ENCODE measurements around the gene C9orf152.

The C9orf152 gene

DNA sequence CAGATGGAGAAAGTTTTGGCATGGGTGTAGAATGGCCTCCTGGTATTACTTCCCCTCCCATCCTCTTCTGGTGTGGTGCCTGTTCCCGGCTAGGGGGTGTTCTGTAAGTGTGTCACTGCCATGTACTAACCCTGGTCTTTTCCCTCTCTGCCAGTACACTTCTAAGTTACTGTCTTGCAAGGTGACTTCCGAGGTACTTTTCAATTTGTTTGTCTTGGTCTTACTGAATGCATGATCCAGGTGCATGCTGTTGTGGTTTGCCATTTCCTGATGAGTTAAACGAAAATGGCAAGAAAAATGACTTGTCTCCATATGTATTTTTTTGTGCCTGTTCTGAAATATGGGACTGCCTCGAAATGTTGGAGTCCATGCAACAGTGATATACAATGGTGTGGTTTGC lies 46.0 kb downstream of the C9orf152 start:
- H3K4me2 ChIP-seq (ENCODE audit: insufficient read depth, low read length, poor library complexity, severe bottlenecking) = no peak overlapping the region
- no peak overlapping the region for H2BK15ac ChIP-seq (ENCODE audit: low read length)
- H3K4ac ChIP-seq (ENCODE audit: low read length) = no peak overlapping the region
- H3K27me3 ChIP-seq (ENCODE audit: control insufficient read depth in 3 of 3, insufficient read depth in 3 of 3, low read depth in 1 of 3, low read length in 3 of 3) = no peaks in the 10 kb centered on the region
- no peak overlapping the region for H3K9ac ChIP-seq (ENCODE audit: low read depth, low read length, poor library complexity)
- H3K18ac ChIP-seq (ENCODE audit: low read length) = no peak overlapping the region
- H3K79me1 ChIP-seq (ENCODE audit: low read depth, low read length) = no peaks in the 10 kb centered on the region
- no peak overlapping the region for H2AK5ac ChIP-seq (ENCODE audit: low read depth, low read length)
- no peaks in the 10 kb centered on the region for H3K4me1 ChIP-seq (ENCODE audit: control insufficient read depth in 2 of 2, insufficient read depth in 1 of 2, low read depth in 1 of 2, low read length in 2 of 2)
- no peak overlapping the region for H4K91ac ChIP-seq (ENCODE audit: low read depth, low read length, poor library complexity)
- no peaks in the 10 kb centered on the region for H3K9me3 ChIP-seq (replicated peaks in 1 of 2; ENCODE audit: control insufficient read depth in 2 of 2, insufficient read depth in 1 of 2, low read depth in 1 of 2, low read length in 2 of 2)
- no peak overlapping the region for H2AFZ ChIP-seq (ENCODE audit: low read length)
- H2BK12ac ChIP-seq (ENCODE audit: low read length) = no peak overlapping the region
- DNase-seq (ENCODE audit: low spot score) = no peak
- H3K14ac ChIP-seq (ENCODE audit: low read length) = no peak overlapping the region
- no peak overlapping the region for H2BK120ac ChIP-seq (ENCODE audit: low read depth, low read length)
- H3K23ac ChIP-seq (ENCODE audit: low read depth, low read length, poor library complexity) = no peak overlapping the region
- no peak overlapping the region for H3K27ac ChIP-seq (replicated peaks; ENCODE audit: low read length)
- no peak overlapping the region for H3K4me3 ChIP-seq (ENCODE audit: low read length in 2 of 2)
- H2BK5ac ChIP-seq (ENCODE audit: low read length) = no peak overlapping the region
- H3K36me3 ChIP-seq (replicated peaks in 1 of 2; ENCODE audit: control insufficient read depth in 2 of 2, insufficient read depth in 2 of 2, low read length in 2 of 2) = peaks cover 8 to 69% of the 10 kb centered on the region in 2 donors
- no CpG with 5 or more reads among the region's 4 CpGs for WGBS, 2 donors (ENCODE audit: extremely low coverage in 2 of 2, insufficient read length in 2 of 2, insufficient replicate concordance in 1 of 2)
- no peak overlapping the region for H4K8ac ChIP-seq (ENCODE audit: low read depth, low read length)

DNA sequence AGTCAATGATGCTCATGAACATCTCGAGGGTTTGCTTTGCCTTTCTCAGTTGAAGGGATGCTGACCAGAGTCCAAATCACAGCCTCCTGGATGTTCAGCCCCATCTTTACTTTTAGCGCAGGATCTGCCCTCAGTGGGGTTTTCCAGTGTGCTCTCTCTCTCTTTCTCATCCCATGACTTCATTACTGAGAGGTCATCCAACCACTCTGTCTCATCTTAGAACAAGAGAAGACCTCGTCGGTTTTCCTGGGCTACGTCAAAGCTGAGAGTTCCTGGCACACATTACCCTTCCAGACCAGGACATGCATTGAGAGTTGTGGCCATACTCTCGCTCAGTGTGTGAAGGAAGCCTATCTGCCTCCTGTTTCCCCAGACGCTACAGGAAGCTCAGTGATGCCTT lies 47.3 kb downstream of the C9orf152 start:
- no peak overlapping the region for H3K23ac ChIP-seq (ENCODE audit: low read depth, low read length, poor library complexity)
- H3K9ac ChIP-seq (ENCODE audit: low read depth, low read length, poor library complexity) = no peak overlapping the region
- no peak overlapping the region for H3K14ac ChIP-seq (ENCODE audit: low read length)
- no CpG with 5 or more reads among the region's 7 CpGs for WGBS, 2 donors (ENCODE audit: extremely low coverage in 2 of 2, insufficient read length in 2 of 2, insufficient replicate concordance in 1 of 2)
- H3K27me3 ChIP-seq (ENCODE audit: control insufficient read depth in 3 of 3, insufficient read depth in 3 of 3, low read depth in 1 of 3, low read length in 3 of 3) = no peaks in the 10 kb centered on the region
- H3K4me1 ChIP-seq (ENCODE audit: control insufficient read depth in 2 of 2, insufficient read depth in 1 of 2, low read depth in 1 of 2, low read length in 2 of 2) = no peaks in the 10 kb centered on the region
- H4K8ac ChIP-seq (ENCODE audit: low read depth, low read length) = no peak overlapping the region
- no peaks in the 10 kb centered on the region for H3K79me1 ChIP-seq (ENCODE audit: low read depth, low read length)
- no peak overlapping the region for H3K4ac ChIP-seq (ENCODE audit: low read length)
- no peak for DNase-seq (ENCODE audit: low spot score)
- H3K27ac ChIP-seq (replicated peaks; ENCODE audit: low read length) = no peak overlapping the region
- H2BK15ac ChIP-seq (ENCODE audit: low read length) = no peak overlapping the region
- H3K36me3 ChIP-seq (replicated peaks in 1 of 2; ENCODE audit: control insufficient read depth in 2 of 2, insufficient read depth in 2 of 2, low read length in 2 of 2) = peaks cover 8 to 70% of the 10 kb centered on the region in 2 donors
- H3K18ac ChIP-seq (ENCODE audit: low read length) = no peak overlapping the region
- H2AFZ ChIP-seq (ENCODE audit: low read length) = no peak overlapping the region
- no peak overlapping the region for H4K91ac ChIP-seq (ENCODE audit: low read depth, low read length, poor library complexity)
- H2BK120ac ChIP-seq (ENCODE audit: low read depth, low read length) = no peak overlapping the region
- H3K9me3 ChIP-seq (replicated peaks in 1 of 2; ENCODE audit: control insufficient read depth in 2 of 2, insufficient read depth in 1 of 2, low read depth in 1 of 2, low read length in 2 of 2) = no peaks in the 10 kb centered on the region
- H3K4me3 ChIP-seq (ENCODE audit: low read length in 2 of 2) = no peak overlapping the region
- no peak overlapping the region for H3K4me2 ChIP-seq (ENCODE audit: insufficient read depth, low read length, poor library complexity, severe bottlenecking)
- no peak overlapping the region for H2BK5ac ChIP-seq (ENCODE audit: low read length)
- no peak overlapping the region for H2AK5ac ChIP-seq (ENCODE audit: low read depth, low read length)
- no peak overlapping the region for H2BK12ac ChIP-seq (ENCODE audit: low read length)

DNA sequence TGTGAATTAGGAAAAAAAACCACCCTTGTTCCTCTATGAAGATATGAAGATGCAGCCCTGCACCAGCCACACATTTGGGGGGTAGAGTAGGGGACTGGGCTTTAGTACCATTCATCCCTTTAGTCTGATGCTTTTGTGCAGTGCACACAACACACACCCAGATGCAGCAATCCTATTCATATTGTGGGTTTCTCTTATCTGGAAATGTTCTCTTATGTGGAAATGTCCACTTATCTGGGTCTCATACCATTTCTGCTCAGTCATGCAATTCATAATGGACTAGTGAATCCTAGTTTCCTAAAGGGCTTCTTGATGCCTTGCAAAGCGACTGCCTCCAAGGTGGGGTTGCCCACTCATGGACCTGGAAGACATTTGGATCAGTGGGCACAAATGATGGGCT lies 47.8 kb downstream of the C9orf152 start:
- H4K8ac ChIP-seq (ENCODE audit: low read depth, low read length) = no peak overlapping the region
- H2AK5ac ChIP-seq (ENCODE audit: low read depth, low read length) = no peak overlapping the region
- no peak overlapping the region for H3K14ac ChIP-seq (ENCODE audit: low read length)
- H3K79me1 ChIP-seq (ENCODE audit: low read depth, low read length) = no peaks in the 10 kb centered on the region
- H3K27me3 ChIP-seq (ENCODE audit: control insufficient read depth in 3 of 3, insufficient read depth in 3 of 3, low read depth in 1 of 3, low read length in 3 of 3) = no peaks in the 10 kb centered on the region
- no CpG with 5 or more reads among the region's 1 CpG for whole genome bisulfite sequencing, 2 donors (ENCODE audit: extremely low coverage in 2 of 2, insufficient read length in 2 of 2, insufficient replicate concordance in 1 of 2)
- H4K91ac ChIP-seq (ENCODE audit: low read depth, low read length, poor library complexity) = no peak overlapping the region
- no peak overlapping the region for H2BK15ac ChIP-seq (ENCODE audit: low read length)
- H3K9ac ChIP-seq (ENCODE audit: low read depth, low read length, poor library complexity) = no peak overlapping the region
- H2BK5ac ChIP-seq (ENCODE audit: low read length) = no peak overlapping the region
- no peak overlapping the region for H3K18ac ChIP-seq (ENCODE audit: low read length)
- no peak overlapping the region for H2BK120ac ChIP-seq (ENCODE audit: low read depth, low read length)
- H3K4me2 ChIP-seq (ENCODE audit: insufficient read depth, low read length, poor library complexity, severe bottlenecking) = no peak overlapping the region
- H3K4me1 ChIP-seq (ENCODE audit: control insufficient read depth in 2 of 2, insufficient read depth in 1 of 2, low read depth in 1 of 2, low read length in 2 of 2) = peaks cover 0 to 1% of the 10 kb centered on the region in 2 donors
- no peaks in the 10 kb centered on the region for H3K9me3 ChIP-seq (replicated peaks in 1 of 2; ENCODE audit: control insufficient read depth in 2 of 2, insufficient read depth in 1 of 2, low read depth in 1 of 2, low read length in 2 of 2)
- H3K36me3 ChIP-seq (replicated peaks in 1 of 2; ENCODE audit: control insufficient read depth in 2 of 2, insufficient read depth in 2 of 2, low read length in 2 of 2) = peaks cover 8 to 75% of the 10 kb centered on the region in 2 donors
- H3K4ac ChIP-seq (ENCODE audit: low read length) = no peak overlapping the region
- no peak overlapping the region for H3K27ac ChIP-seq (replicated peaks; ENCODE audit: low read length)
- H2BK12ac ChIP-seq (ENCODE audit: low read length) = no peak overlapping the region
- no peak overlapping the region for H3K4me3 ChIP-seq (ENCODE audit: low read length in 2 of 2)
- no peak overlapping the region for H2AFZ ChIP-seq (ENCODE audit: low read length)
- H3K23ac ChIP-seq (ENCODE audit: low read depth, low read length, poor library complexity) = no peak overlapping the region
- no peak for DNase-seq (ENCODE audit: low spot score)

DNA sequence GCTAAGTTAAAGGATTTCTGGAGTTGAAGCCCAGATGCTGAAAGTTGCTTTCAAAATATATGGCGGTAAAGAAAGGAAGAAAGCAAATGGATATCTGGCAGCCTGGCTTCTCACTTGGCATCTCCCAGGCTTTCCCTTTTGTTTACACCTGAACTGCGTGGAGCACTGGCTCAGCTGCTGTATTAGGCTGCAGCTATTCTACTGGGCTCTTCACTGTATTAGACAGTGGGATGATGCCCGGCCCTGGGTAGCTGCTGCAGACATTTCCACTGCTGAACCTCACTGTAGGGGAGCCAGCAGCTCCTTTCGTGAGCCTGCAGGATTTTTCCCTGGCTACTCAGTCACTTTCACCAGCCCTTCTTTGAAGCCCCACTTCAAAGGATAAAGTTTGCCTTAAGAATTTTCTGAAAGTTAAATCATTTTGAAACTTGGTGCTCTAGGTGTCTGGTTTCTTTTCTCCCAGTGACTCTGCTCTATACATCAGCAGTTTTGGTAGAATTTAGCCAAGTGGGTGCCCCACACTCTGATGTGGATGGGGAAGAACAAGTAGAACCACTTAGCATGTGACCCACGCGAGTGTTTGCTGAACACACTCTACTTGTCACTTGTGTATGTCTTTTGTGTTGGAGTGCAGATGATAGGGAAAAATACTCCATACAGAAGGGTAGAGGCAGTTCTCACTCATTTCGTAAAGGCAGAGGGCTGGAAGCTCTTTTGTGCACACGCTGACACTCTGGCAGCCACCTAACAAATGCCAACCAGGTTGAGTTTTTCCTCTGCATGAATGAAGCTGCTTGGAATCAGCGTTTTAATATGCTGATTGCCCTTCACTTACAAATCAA lies 49.9 kb downstream of the C9orf152 start:
- H3K4ac ChIP-seq (ENCODE audit: low read length) = no peak overlapping the region
- H2BK15ac ChIP-seq (ENCODE audit: low read length) = no peak overlapping the region
- H3K79me1 ChIP-seq (ENCODE audit: low read depth, low read length) = no peaks in the 10 kb centered on the region
- no peak overlapping the region for H4K8ac ChIP-seq (ENCODE audit: low read depth, low read length)
- WGBS, 2 donors (ENCODE audit: extremely low coverage in 2 of 2, insufficient read length in 2 of 2, insufficient replicate concordance in 1 of 2) = no CpG with 5 or more reads among the region's 9 CpGs
- no peaks in the 10 kb centered on the region for H3K27me3 ChIP-seq (ENCODE audit: control insufficient read depth in 3 of 3, insufficient read depth in 3 of 3, low read depth in 1 of 3, low read length in 3 of 3)
- no peak overlapping the region for H2AFZ ChIP-seq (ENCODE audit: low read length)
- no peak for DNase-seq (ENCODE audit: low spot score)
- H3K9ac ChIP-seq (ENCODE audit: low read depth, low read length, poor library complexity) = no peak overlapping the region
- H3K23ac ChIP-seq (ENCODE audit: low read depth, low read length, poor library complexity) = no peak overlapping the region
- H3K36me3 ChIP-seq (replicated peaks in 1 of 2; ENCODE audit: control insufficient read depth in 2 of 2, insufficient read depth in 2 of 2, low read length in 2 of 2) = peaks cover 8 to 80% of the 10 kb centered on the region in 2 donors
- H3K14ac ChIP-seq (ENCODE audit: low read length) = no peak overlapping the region
- peaks cover 0 to 1% of the 10 kb centered on the region in 2 donors for H3K4me1 ChIP-seq (ENCODE audit: control insufficient read depth in 2 of 2, insufficient read depth in 1 of 2, low read depth in 1 of 2, low read length in 2 of 2)
- H3K18ac ChIP-seq (ENCODE audit: low read length) = no peak overlapping the region
- no peak overlapping the region for H2BK5ac ChIP-seq (ENCODE audit: low read length)
- no peak overlapping the region for H2AK5ac ChIP-seq (ENCODE audit: low read depth, low read length)
- no peak overlapping the region for H3K4me2 ChIP-seq (ENCODE audit: insufficient read depth, low read length, poor library complexity, severe bottlenecking)
- no peak overlapping the region for H3K27ac ChIP-seq (replicated peaks; ENCODE audit: low read length)
- no peaks in the 10 kb centered on the region for H3K9me3 ChIP-seq (replicated peaks in 1 of 2; ENCODE audit: control insufficient read depth in 2 of 2, insufficient read depth in 1 of 2, low read depth in 1 of 2, low read length in 2 of 2)
- H2BK12ac ChIP-seq (ENCODE audit: low read length) = no peak overlapping the region
- no peak overlapping the region for H3K4me3 ChIP-seq (ENCODE audit: low read length in 2 of 2)
- no peak overlapping the region for H2BK120ac ChIP-seq (ENCODE audit: low read depth, low read length)
- H4K91ac ChIP-seq (ENCODE audit: low read depth, low read length, poor library complexity) = no peak overlapping the region
